Midbrain (tissue), 1 donor: Measurements from ENCODE around the gene PHF20.
"Not testable (repeated sequence)": the region's sequence is repeated elsewhere in the genome, so short reads cannot be mapped to it uniquely, and the experiment has no call there.

ENCODE experiments used
- DNase-seq: peaks from one replicate; lab custom pipeline; 2025; lab: John Stamatoyannopoulos, UW

Gene PHF20

DNA sequence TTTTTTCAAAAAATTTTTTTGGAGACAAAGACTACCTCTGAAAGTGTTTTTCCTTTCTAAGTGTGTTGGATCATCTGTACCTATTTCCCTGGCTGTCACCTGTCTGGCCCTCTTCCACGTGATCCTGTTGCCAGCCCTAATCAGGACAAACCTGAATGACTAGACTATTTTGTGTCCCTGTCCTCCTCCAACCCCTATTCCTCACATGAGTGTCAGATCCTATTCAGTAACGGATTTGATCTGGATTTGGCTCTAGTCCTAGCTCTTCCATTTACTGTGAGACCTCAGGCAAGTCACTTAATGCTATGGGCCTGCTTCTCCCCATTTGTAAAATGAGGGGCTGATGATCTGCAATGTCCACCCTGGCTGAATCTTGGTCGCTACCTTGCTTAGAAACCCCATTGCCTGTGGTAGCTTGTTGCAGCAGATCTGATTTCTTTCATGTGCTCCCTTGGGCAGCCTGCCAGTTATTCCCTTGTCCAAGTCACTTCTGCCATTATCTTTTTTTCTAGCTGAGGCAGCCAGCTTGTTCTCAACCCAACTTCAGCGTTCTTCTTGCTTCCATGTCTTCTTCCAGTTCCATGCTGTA is 4.8 kb downstream of the PHF20 start:
- DNase-seq: peak; percentile 8

DNA sequence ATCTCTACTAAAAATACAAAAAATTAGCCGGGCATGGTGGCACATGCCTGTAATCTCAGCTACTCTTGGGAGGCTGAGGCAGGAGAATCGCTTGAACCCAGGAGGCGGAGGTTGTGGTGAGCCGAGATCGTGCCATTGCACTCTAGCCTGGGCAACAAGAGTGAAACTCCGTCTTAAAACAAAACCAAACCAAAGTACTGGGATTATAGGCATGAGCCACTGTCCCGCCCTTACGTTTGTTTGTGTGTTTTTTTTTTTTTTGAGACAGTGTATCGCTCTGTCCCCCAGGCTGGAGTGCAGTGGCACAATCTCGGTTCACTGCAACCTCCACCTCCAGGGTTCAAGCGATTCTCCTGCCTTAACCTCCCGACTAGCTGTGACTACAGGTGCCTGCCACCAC is 12.0 kb downstream of the PHF20 start:
- DNase-seq: not testable (repeated sequence)

DNA sequence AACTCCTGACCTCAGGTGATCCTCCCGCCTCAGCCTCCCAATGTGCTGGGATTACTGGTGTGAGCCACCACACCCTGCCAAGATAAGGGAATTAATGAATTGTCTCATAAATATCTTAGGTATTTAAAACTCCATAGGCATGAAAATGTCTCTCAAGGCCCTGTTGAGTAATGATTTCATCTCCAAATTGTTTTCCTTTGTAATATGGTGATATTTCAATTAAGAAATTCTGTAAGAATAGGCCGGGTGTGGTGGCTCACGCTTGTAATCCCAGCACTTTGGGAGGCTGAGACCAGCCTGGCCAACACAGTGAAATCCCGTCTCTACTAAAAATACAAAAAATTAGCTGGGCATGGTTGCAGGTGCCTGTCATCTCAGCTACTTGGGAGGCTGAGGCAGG is 13.7 kb downstream of the PHF20 start:
- DNase-seq: not testable (repeated sequence)

DNA sequence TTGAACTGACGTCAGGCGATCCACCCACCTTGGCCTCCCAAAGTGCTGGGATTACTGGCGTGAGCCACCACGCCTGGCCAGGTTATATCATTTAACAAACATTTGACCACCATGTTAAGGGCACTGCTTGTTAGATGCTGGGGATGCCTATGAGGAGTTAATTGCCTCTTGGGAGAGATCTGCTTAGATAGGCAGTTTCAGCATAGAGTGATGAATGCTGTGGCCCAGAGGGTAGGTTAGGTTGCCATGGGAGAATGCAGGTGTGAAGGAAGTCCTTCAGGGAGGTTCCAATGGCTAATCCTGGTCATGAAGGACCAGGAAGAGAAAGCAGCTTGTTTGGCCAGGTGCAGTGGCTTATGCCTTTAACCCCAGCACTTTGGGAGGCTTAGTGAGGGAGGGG is 17.0 kb downstream of the PHF20 start:
- DNase-seq: no peak

DNA sequence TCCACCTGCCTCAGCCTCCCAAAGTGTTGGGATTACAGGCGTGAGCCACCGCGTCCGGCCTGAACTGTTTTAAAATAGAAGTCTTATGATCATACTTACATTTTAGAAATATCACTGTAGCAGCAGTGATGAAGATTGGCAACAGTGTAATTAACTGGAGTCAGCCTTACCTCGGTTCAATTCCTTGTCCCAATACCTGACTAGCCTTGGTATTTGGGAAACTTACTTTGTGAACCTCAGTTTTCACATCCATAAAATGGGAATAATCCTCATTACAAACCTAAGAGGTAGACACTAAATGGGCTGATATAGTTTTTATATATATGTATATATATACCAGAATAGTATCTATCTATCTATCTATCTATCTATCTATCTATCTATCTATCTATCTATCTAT is 19.3 kb downstream of the PHF20 start:
- DNase-seq: no peak

DNA sequence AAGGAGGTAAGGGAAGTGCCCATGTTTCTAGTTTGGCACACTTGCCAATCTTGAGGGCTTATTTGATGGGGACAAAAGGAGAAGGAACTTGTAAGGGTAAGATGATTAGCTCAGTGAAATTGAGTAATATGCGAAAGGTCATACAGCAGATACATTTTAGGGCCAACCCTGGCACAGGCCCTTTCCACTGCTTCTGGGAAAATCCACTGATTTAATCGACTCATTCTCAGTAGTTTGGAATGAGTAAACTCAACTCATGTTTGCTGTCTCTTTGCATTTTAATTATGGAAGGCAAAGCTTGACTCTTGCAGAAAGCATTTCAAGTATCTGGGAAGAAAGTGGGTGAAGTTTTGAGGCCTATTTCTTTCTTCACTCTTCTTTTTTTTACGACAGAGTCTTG is 20.0 kb downstream of the PHF20 start:
- no peak for DNase-seq

DNA sequence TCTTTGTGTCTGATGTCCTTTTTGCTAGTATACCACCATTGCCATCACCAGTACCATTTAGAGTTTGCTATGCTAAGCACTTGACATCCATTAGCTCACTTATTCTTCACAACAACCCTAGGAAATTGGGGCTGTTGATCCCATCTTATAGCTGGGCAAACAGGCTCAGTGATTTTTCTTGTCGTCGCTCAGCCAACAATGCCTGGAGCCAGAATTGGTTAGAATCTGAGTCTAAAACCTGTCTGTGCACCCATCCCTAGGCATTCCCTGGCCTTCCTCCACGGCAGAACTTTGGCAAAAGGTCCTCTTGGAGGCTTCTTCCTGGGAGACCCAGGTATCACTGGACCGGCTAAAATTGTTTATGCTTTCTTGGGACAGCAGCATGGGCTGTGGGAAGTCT is 20.9 kb downstream of the PHF20 start:
- DNase-seq: no peak

DNA sequence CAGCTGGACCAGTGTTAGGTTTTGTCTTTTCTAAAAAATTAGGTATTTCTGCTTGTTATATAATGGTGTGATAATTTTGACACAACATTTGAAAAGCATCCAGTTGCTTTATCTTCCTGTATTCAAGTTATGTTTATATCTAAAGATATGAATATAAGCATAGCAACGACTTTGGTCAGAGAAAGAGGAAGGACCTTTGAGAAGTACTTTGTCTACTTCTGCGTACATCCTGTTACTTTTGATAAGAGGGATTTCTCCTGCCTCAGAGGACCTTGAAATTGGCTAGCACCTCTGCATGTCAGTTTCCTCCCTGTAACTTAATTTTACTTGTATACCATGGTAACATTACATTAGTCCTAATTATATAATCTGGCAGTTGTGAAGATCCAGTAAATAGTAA is 24.8 kb downstream of the PHF20 start:
- DNase-seq: no peak

DNA sequence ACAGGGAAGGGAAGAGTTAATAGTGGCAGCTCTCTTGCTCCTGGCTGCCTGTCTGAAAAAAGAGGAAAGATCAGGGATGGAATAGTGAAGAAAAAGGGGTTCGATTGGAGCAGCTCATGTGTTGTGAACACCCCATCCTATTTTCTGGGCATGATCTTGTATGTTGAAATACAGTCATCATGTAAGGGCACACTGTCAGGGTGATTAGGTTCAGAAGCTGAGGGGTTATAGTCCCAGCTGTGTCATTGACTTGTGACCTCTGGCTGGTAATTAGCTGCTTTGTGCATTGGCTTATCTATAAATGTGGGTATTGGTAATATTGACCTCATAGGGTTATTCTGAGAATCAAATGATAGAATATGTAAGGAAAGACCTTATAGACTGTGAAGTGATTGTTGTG is 30.1 kb downstream of the PHF20 start:
- no peak for DNase-seq

DNA sequence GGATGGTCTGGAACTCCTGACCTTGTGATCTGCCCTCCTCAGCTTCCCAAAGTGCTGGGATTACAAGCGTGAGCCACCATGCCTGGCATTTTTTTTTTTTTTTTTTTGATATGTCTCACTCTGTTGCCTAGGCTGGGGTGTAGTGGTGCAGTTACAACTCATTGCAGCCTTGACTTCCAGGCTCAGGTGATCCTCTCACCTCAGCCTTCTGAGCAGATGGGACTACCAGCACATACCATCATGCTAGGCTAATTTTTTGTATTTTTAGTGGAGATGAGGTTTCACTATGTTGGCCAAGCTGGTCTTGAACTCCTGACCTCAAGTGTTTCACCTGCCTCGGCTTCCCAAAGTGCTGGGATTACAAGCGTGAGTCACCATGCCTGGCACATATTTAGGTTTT is 34.3 kb downstream of the PHF20 start:
- no peak for DNase-seq

DNA sequence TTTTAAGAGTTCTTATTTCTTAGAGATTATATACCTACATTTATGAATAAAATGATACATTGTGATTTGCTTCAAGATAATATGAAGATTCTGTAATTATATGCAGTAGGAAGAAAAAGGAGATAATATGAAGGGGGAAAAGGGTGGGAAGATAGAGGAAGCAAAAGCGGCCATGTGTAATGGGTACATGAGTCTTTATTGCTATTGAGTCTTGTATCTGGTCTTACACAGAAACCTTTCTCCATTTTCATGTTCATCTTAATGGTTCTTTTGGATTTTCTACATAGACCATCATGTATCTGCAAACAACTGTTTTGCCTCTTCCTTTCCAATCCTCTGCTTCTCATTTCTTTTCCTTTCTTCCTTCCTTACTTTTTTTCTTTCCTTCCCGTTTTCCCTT is 36.1 kb downstream of the PHF20 start:
- DNase-seq: no peak

DNA sequence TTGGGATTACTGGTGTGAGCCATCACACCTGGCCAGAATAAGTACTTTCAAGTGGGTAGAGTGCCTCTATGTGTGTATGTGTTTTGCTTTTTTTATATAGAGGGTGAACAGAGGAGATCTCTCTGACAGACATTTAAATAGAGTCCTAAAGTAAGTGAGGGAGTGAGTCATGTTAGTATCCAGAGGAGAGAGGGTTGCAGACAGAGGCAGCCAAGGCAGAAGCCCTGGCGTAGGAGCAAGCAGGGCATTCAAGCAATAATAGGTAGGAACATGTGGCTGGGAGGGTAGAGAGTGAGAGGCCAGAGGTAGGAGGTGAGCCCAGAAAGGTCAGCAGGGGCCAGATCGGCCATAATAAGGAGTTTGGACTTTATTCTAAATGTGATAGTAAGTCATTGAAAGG is 48.9 kb downstream of the PHF20 start:
- no peak for DNase-seq

DNA sequence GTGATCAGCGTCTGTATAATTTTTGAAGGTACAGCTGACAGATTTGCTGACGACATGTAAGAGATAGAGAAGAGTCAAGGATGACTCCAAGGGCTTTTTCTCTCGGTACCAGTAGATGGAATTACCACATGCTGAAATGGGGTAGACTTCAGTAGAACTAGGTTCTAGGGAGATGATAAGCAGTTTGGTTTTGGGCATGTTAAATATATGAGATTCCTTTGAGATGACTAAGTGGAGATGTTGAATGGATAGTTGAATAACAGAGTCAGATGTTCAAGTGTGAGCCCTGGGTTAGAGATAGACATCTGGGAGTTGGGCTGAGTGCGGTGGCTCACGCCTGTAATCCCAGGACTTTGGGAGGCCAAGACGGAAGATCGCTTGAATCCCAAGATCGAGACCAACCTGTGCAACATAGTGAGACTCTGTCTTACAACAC is 50.0 kb downstream of the PHF20 start:
- no peak for DNase-seq

DNA sequence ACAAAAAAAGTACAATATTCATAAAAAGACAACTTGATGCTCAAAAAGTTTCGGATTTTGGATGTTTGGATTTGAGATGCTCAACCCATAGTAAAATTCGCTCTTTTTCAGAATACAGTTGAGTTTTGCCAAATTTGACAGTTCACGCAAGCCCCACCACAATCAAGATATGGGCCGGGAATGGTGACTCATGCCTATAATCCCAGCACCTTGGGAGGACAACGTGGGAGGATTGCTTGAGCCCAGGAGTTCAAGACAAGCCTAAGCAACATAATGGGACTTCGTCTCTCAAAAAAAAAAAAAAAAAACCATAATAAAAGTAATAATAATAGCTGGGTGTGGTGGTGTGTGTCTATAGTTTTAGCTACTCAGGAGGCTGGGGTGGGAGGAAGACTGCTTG is 51.3 kb downstream of the PHF20 start:
- no peak for DNase-seq

DNA sequence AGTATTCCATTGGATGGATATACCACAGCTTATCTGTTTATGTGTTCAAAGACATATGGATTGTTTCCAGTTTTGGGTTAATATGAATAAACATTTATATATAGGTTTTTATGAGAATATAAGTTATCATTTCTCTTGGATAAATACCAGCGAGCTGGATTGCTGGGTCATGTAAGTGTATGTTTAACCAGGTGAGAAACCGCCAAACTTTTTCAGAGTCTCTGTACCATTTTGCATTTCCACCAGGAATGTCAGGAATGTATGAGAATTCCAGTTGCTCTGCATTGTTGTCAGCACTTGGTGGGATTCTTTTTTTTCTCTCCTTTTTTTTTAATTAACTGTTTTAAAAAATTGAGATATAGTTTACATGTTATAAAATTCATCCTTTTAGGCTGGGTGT is 52.1 kb downstream of the PHF20 start:
- no peak for DNase-seq

DNA sequence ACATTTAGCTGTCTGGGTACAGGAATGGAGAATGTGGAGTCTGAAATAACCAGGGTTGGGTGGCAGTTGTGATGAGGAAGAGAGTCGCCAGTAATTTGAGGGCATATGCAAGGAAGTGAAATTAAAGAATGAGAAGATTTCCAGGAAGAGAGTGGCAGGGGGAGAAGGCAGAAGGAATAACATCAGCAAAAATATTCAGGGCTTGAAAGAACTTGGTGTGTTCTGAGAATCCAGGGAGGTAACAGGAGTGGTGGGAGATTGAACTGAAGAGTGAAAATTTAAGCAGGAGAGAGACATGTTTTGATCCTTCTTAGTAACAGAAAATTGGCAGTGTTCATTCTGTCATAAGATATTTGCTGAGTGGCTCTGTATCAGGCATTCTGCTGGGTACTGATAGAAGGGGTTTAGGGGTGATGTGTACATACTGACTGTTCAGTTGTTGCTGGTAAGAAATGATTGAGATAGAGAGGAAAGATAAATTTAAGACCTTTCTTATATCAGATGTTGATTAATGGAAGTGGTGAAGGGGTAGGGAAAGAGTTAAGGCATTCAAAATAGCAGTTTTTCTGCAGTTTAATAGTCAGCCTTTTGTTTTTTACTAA is 54.7 kb downstream of the PHF20 start:
- DNase-seq: no peak

DNA sequence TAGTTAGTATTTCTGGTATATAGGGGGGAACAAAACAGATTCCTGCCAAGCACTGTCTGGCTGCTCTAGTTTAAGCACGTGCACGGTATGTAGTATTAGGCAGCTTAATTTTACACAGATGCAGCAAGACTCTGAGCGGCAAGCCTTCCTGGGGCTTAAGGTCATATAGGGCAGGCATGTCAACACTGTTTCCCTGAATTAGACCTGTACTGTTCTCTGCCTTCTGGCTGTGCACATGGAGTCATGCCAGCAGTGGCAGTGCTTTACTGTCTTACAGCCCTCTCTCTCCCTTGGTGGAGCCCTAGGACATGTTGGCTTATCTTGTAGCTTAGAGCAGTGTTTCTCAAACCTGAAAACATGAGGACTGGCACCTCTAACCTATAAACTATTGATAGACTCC is 56.6 kb downstream of the PHF20 start:
- no peak for DNase-seq

DNA sequence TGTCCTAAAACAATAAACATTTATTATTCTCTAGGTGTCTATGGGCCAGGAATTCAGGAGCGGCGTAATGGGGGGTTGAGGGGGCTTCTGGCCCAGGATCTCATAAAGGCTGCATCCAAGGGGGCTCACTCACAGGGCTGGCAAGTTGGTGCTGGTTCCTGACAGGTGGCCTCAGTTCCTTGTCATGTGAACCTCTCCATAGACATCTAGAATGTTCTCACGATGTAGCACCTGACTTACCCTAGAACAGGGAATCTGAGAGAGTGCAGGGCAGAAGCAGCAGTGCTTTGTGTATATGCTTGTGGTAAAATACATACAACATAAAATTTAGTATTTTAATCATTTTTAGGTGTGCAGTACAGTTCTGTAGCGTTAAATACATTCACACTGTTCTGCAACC is 57.1 kb downstream of the PHF20 start:
- DNase-seq: no peak

DNA sequence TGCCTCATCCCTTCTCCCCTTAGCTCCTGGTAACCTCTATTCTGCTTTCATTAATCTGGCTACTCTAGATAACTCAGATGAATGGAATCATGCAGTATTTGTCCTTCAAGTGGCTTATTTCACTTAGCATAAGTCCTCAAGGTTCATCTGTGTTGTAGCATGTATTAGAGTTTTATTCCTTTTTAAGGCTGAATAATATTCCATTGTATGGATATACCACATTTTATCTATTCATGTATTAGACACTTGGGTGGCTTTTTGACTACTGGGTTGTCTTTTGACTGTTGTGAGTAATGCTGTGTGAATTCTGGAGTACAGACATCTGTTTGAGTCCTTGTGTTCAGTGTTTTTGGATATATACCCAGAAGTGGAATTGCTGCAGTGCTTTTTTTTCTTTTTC is 58.4 kb downstream of the PHF20 start:
- DNase-seq: no peak

DNA sequence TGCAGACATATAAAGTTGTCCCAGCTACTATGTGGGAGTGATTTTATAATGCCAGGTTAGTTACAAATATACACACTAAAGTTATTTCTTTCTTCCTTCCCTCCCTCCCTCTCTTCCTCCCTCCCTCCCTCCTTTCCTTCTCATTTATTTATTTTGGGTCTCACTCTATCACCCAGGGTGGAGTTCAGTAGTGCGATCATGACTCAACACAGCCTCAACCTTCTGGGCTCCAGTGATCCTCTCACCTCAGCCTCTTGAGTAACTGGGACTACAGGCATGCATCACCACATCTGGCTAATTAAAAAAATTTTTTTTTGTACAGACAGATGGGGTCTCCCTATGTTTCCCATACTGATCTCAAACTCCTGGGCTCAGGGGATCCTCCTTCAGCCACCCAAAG is 59.2 kb downstream of the PHF20 start:
- no peak for DNase-seq

DNA sequence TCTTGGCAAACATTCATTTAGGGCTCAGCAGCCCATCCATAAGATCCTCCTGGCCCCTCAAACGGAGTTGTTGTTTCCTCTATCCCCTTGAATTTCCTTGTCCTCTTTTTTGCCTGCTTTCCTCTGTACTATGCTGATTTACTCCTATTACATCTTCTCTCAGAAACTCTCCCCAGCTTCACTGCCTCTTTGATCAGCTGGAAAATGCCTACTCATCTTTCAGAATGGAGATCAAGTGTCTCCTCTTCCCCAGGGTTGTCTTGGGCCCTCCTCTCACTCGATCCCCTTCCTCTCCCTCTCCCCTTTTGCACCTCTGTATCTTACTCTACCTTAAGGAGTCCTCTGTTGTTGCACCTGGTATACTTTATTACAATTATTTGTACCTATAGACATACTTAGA is 60.2 kb downstream of the PHF20 start:
- no peak for DNase-seq

DNA sequence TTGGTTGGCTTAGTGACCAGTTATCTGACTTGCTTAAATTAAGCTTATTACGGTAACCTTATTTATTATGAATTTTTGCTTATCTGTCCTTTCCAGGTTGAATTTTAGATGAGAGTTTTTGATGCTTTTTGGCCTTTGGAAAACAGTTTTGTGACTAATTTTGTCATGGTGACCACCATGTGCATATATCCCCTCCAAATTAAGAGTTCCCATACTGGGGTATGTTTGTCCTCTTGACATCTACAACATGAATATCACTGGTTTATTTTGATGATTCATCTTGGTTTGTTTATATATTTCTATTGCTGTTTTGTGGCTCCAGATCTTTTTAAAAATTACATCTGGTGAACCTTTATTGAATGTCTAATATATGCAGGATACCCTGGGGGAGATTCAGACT is 61.4 kb downstream of the PHF20 start:
- no peak for DNase-seq

DNA sequence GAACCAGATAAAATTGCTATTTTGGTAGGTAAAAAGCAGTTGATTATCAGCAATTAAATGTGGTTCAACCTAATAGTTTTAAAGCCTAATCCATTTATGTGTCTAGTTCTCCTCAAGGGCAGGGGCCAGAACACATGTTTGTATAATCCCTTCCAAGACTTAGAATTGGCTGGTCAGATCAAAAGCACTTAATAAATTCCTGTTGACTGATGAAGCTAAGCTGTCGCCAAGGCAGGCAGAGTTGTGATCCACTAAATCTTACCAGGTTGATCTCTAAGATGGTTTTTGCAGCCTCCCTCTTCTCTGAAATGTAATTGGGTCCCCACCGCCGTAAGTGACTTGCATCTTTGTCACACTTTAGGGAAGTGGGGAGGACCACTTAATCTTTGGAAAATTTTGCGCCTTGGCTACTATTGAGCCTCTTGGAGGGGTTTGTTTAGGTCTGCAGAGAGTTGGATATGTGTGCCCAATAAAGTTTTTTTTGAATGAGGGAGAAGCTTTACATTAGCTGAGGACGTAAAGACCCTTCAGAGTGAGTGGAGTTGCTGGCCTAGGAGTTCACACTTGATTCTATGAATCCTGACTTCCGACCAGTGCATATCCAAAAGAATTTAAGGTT is 65.9 kb downstream of the PHF20 start:
- no peak for DNase-seq

DNA sequence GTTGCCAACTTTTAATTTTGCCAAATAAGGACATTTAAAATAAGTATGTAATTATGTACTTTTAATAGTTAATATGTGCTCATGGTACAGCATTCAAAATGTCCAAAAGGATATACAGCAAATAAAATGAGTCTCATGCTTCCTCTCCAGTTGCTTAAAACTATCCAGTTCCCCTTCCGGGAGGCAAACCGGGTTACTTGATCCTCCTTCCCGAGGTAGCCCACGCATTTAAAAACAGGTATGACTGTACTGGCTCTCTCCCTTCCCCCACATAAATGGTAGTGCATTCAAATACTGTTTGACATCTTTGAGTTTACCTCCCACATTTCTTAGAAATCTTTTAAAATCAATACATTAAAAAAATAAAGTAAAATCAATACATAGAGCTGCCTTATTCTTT is 66.4 kb downstream of the PHF20 start:
- no peak for DNase-seq
